SU-DHL-6 (cell line): Measurements from ENCODE around the gene G2E3.

ENCODE experiments used
- EZH2phosphoT487 ChIP-seq: fragments of 200-600 bp; sonication (generic), shearing (Covaris generic); conservative IDR thresholded peaks from 2 replicates; pipeline ENCODE4 v1.6.1; 2018; ENCODE audit warnings: mild to moderate bottlenecking, antibody characterized with exemption, low read length, moderate library complexity, mixed read lengths
- TF ChIP-seq, protein P1 (sequence below): fragments of 200-600 bp; sonication (generic); IDR thresholded peaks from one replicate; pipeline ENCODE4 v1.5.1; 2017; ENCODE audit warnings: antibody characterized with exemption, mild to moderate bottlenecking, low read length, moderate library complexity; ENCODE audit not compliant: insufficient read depth, poor library complexity, severe bottlenecking

DNA sequence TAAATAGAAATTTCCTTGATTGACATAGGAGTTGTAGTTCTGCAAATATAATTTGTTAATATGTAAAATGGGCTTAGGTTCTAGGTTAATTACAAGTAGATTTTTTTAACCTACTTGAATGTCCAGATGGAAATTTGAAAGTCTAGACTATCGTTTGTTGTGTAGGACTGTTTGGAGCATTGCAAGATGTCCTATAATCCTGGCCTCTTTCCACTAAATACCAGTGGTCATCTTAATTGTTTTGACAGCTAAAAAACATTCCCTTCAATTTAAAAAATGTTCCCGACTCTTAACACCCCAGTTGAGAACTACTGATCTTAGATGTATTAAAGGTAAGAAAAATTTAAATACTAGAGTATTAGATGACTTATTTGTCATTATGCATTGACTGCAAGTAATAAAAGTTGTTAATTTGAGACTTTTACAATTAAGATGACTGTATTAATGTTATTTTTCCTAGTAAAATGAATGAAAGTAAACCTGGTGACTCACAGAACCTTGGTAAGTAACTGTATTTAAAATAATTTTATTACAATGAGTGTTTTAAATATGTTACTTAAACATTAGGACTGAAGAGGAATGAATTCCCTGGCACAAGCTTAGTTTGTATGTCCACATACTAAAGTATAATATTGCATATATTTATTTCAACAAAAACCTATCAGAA is 21.8 kb downstream of the G2E3 start:
- no peak for TF ChIP-seq EZH2phosphoT487
- TF ChIP-seq, protein P1, sequence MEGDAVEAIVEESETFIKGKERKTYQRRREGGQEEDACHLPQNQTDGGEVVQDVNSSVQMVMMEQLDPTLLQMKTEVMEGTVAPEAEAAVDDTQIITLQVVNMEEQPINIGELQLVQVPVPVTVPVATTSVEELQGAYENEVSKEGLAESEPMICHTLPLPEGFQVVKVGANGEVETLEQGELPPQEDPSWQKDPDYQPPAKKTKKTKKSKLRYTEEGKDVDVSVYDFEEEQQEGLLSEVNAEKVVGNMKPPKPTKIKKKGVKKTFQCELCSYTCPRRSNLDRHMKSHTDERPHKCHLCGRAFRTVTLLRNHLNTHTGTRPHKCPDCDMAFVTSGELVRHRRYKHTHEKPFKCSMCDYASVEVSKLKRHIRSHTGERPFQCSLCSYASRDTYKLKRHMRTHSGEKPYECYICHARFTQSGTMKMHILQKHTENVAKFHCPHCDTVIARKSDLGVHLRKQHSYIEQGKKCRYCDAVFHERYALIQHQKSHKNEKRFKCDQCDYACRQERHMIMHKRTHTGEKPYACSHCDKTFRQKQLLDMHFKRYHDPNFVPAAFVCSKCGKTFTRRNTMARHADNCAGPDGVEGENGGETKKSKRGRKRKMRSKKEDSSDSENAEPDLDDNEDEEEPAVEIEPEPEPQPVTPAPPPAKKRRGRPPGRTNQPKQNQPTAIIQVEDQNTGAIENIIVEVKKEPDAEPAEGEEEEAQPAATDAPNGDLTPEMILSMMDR: no peak
